ENCODE results near the gene OCSTAMP. TPM values are rescaled to one million over a fixed set of nuclear protein-coding genes. Genes with fewer than 3 reads are reported as not detected.

Gene OCSTAMP
- total RNA-seq, 1 donor from 2014 or later = not detected

GRCh38 chr20:46582648-46583047, 32.2 kb upstream of the OCSTAMP start:
- no peak overlapping the region for H3K4me2 ChIP-seq (ENCODE audit: low read length)
- H3K36me3 ChIP-seq (ENCODE audit: insufficient read depth, low read length) = no peaks in the 10 kb centered on the region
- no peak overlapping the region for H2AFZ ChIP-seq (ENCODE audit: low read depth, low read length)
- no peaks in the 10 kb centered on the region for H3K4me1 ChIP-seq (ENCODE audit: insufficient read depth, low read length)
- Mint-ChIP-seq H3K9me3 (ENCODE audit: unreplicated experiment) (no peaks in the 10 kb centered on the region), H3K4me1 (ENCODE audit: low read depth, unreplicated experiment) (no peaks in the 10 kb centered on the region), H3K27me3 (ENCODE audit: low read depth, unreplicated experiment) (no peaks in the 10 kb centered on the region), H3K27ac (ENCODE audit: unreplicated experiment) (no peak overlapping the region), H3K4me3 (ENCODE audit: unreplicated experiment) (no peak overlapping the region), H3K36me3 (ENCODE audit: low read depth, unreplicated experiment) (peaks cover 5% of the 10 kb centered on the region)
- H3K4me3 ChIP-seq (ENCODE audit: insufficient read depth, low read depth, low read length) = no peak overlapping the region
- H3K27ac ChIP-seq (ENCODE audit: low read depth, low read length) = no peak overlapping the region
- no peaks in the 10 kb centered on the region for H4K20me1 ChIP-seq (ENCODE audit: insufficient read depth, low read length)
- no peaks in the 10 kb centered on the region for H3K9me3 ChIP-seq (ENCODE audit: insufficient read depth, low read depth, low read length)
- no peak overlapping the region for H3K9ac ChIP-seq (ENCODE audit: low read length)
- FAIRE-seq (no peak), DNase-seq (ENCODE audit: low read depth) (no peak)
- no peaks in the 10 kb centered on the region for H3K79me2 ChIP-seq (ENCODE audit: insufficient read depth, low read length)
- H3K27me3 ChIP-seq (ENCODE audit: insufficient read depth, low read length) = no peaks in the 10 kb centered on the region
- TF ChIP-seq CTCF (IDR thresholded peaks at IDR 0.05; ENCODE audit: insufficient read depth, low read depth, low read length) (no peak), EZH2 (IDR thresholded peaks at IDR 0.05; ENCODE audit: insufficient read depth, low read length) (no peak)

GRCh38 chr20:46581391-46581790, 30.9 kb upstream of the OCSTAMP start:
- Histone ChIP-seq H3K4me3 (ENCODE audit: insufficient read depth, low read depth, low read length) (no peak overlapping the region), H3K4me2 (ENCODE audit: low read length) (no peak overlapping the region), H3K27ac (ENCODE audit: low read depth, low read length) (no peak overlapping the region), H3K79me2 (ENCODE audit: insufficient read depth, low read length) (no peaks in the 10 kb centered on the region), H3K27me3 (ENCODE audit: insufficient read depth, low read length) (no peaks in the 10 kb centered on the region), H2AFZ (ENCODE audit: low read depth, low read length) (no peak overlapping the region), H4K20me1 (ENCODE audit: insufficient read depth, low read length) (no peaks in the 10 kb centered on the region), H3K9ac (ENCODE audit: low read length) (no peak overlapping the region), H3K4me1 (ENCODE audit: insufficient read depth, low read length) (no peaks in the 10 kb centered on the region), H3K9me3 (ENCODE audit: insufficient read depth, low read depth, low read length) (no peaks in the 10 kb centered on the region), H3K36me3 (ENCODE audit: insufficient read depth, low read length) (no peaks in the 10 kb centered on the region)
- Mint-ChIP-seq H3K27ac (ENCODE audit: unreplicated experiment) (no peak overlapping the region), H3K27me3 (ENCODE audit: low read depth, unreplicated experiment) (no peaks in the 10 kb centered on the region), H3K9me3 (ENCODE audit: unreplicated experiment) (no peaks in the 10 kb centered on the region), H3K4me3 (ENCODE audit: unreplicated experiment) (no peak overlapping the region), H3K4me1 (ENCODE audit: low read depth, unreplicated experiment) (no peaks in the 10 kb centered on the region), H3K36me3 (ENCODE audit: low read depth, unreplicated experiment) (peaks cover 5% of the 10 kb centered on the region)
- DNase-seq (ENCODE audit: low read depth) = no peak
- FAIRE-seq = no peak
- TF ChIP-seq CTCF (IDR thresholded peaks at IDR 0.05; ENCODE audit: insufficient read depth, low read depth, low read length) = no peak
- TF ChIP-seq EZH2 (IDR thresholded peaks at IDR 0.05; ENCODE audit: insufficient read depth, low read length) = no peak

GRCh38 chr20:46580613-46581205, 30.3 kb upstream of the OCSTAMP start:
- no peaks in the 10 kb centered on the region for H3K9me3 ChIP-seq (ENCODE audit: insufficient read depth, low read depth, low read length)
- H3K27me3 Mint-ChIP-seq (ENCODE audit: low read depth, unreplicated experiment) = no peaks in the 10 kb centered on the region
- FAIRE-seq (no peak), DNase-seq (ENCODE audit: low read depth) (no peak)
- H3K4me2 ChIP-seq (ENCODE audit: low read length) = no peak overlapping the region
- no peak overlapping the region for H3K9ac ChIP-seq (ENCODE audit: low read length)
- no peak overlapping the region for H3K27ac ChIP-seq (ENCODE audit: low read depth, low read length)
- H3K4me1 Mint-ChIP-seq (ENCODE audit: low read depth, unreplicated experiment) = no peaks in the 10 kb centered on the region
- no peak overlapping the region for H3K4me3 Mint-ChIP-seq (ENCODE audit: unreplicated experiment)
- H3K27me3 ChIP-seq (ENCODE audit: insufficient read depth, low read length) = no peaks in the 10 kb centered on the region
- H3K4me3 ChIP-seq (ENCODE audit: insufficient read depth, low read depth, low read length) = no peak overlapping the region
- H3K9me3 Mint-ChIP-seq (ENCODE audit: unreplicated experiment) = no peaks in the 10 kb centered on the region
- H3K36me3 Mint-ChIP-seq (ENCODE audit: low read depth, unreplicated experiment) = peaks cover 5% of the 10 kb centered on the region
- no peaks in the 10 kb centered on the region for H3K4me1 ChIP-seq (ENCODE audit: insufficient read depth, low read length)
- H3K36me3 ChIP-seq (ENCODE audit: insufficient read depth, low read length) = no peaks in the 10 kb centered on the region
- TF ChIP-seq CTCF (IDR thresholded peaks at IDR 0.05; ENCODE audit: insufficient read depth, low read depth, low read length) = no peak
- TF ChIP-seq EZH2 (IDR thresholded peaks at IDR 0.05; ENCODE audit: insufficient read depth, low read length) = no peak
- H3K27ac Mint-ChIP-seq (ENCODE audit: unreplicated experiment) = no peak overlapping the region
- H3K79me2 ChIP-seq (ENCODE audit: insufficient read depth, low read length) = no peaks in the 10 kb centered on the region
- no peak overlapping the region for H2AFZ ChIP-seq (ENCODE audit: low read depth, low read length)
- no peaks in the 10 kb centered on the region for H4K20me1 ChIP-seq (ENCODE audit: insufficient read depth, low read length)

Measured in astrocyte (in vitro differentiated cells and primary cell).